Measurements from ENCODE around the gene HES3.

DNA sequence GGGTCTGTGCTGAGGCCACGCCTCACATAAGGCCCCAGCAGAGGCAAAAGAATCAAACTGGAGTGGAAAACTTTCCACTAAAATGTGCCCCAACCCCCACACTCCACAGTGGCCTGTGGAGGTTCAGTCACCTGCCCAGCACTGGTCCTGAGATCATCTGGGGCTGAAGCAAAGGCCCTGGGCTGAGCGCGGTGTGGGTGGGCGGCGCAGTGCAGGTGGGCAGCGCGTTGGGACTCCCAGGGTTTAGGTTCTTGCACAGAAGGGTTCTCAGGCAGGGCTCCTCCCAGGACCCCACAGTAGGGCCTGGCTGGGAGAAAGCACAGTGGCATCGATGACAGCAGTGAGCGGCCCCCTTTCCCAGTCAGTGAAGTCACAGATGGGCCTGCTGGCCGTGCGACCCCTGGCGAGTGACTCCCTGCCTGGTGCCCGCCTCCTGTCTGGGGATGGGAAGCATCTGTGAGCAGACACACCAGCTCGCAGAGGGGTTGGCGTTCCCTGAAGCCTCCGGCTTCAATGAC, 30.7 kb downstream of the HES3 start:
- TF ChIP-seq, protein P1, sequence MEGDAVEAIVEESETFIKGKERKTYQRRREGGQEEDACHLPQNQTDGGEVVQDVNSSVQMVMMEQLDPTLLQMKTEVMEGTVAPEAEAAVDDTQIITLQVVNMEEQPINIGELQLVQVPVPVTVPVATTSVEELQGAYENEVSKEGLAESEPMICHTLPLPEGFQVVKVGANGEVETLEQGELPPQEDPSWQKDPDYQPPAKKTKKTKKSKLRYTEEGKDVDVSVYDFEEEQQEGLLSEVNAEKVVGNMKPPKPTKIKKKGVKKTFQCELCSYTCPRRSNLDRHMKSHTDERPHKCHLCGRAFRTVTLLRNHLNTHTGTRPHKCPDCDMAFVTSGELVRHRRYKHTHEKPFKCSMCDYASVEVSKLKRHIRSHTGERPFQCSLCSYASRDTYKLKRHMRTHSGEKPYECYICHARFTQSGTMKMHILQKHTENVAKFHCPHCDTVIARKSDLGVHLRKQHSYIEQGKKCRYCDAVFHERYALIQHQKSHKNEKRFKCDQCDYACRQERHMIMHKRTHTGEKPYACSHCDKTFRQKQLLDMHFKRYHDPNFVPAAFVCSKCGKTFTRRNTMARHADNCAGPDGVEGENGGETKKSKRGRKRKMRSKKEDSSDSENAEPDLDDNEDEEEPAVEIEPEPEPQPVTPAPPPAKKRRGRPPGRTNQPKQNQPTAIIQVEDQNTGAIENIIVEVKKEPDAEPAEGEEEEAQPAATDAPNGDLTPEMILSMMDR (IDR thresholded peaks at IDR 0.05) = no peak
- no peak for TF ChIP-seq POLR2A (IDR thresholded peaks at IDR 0.05)

Data from Peyer's patch (tissue), 4 donors.